Thymus (tissue), 11 donors: Measurements from ENCODE around the gene CCNH. TPM values are rescaled to one million over a fixed set of nuclear protein-coding genes. Genes with fewer than 3 reads are reported as not detected.

Experiments used
- DNase-seq, 9 donors: peaks; one replicate each; pipeline ENCODE4 v3.0.0-alpha.2; 2013; ENCODE audit warnings: low spot score in 9 of 9, low read depth in 6 of 9, missing footprints in 1 of 9
- H3K27ac ChIP-seq, 2 donors: one replicate each; pipeline ENCODE4 v1.5.1; 2013; ENCODE audit warnings: control low read depth in 1 of 2, low read depth in 1 of 2, low read length in 1 of 2, mild to moderate bottlenecking in 1 of 2, moderate library complexity in 1 of 2
- H3K27me3 ChIP-seq, 2 donors: one replicate each; pipeline ENCODE4 v1.5.1; 2013; ENCODE audit warnings: low read length in 1 of 2; ENCODE audit not compliant: control insufficient read depth in 2 of 2, insufficient read depth in 1 of 2
- H3K36me3 ChIP-seq, 2 donors: one replicate each; pipeline ENCODE4 v1.5.1; 2013; ENCODE audit warnings: low read length in 1 of 2, mild to moderate bottlenecking in 1 of 2, moderate library complexity in 1 of 2; ENCODE audit not compliant: control insufficient read depth in 2 of 2, insufficient read depth in 2 of 2
- H3K4me1 ChIP-seq, 2 donors: one replicate each; pipeline ENCODE4 v1.5.1; 2013; ENCODE audit warnings: low read length in 2 of 2; ENCODE audit not compliant: control insufficient read depth in 2 of 2, insufficient read depth in 2 of 2
- H3K4me3 ChIP-seq, 2 donors: one replicate each; pipeline ENCODE4 v1.5.1; 2013; ENCODE audit warnings: low read length in 2 of 2, control low read depth in 1 of 2, mild to moderate bottlenecking in 1 of 2
- H3K9me3 ChIP-seq, 2 donors: one replicate each; pipeline ENCODE4 v1.5.1; 2013; ENCODE audit warnings: low read length in 1 of 2, mild to moderate bottlenecking in 1 of 2; ENCODE audit not compliant: control insufficient read depth in 2 of 2, insufficient read depth in 1 of 2
- WGBS: extraction: QIAGEN DNeasy Blood & Tissue Kit; methylation state at CpG from one replicate; pipeline ENCODE4 v1.1.7; 2013; 5-methylcytosine and 5-hydroxymethylcytosine counted together
- polyA plus RNA-seq: library from polyadenylated mRNA; stranded (reverse); fragments of 200-250 nt; gene quantifications from one replicate; pipeline ENCODE4 v1.2.3, GENCODE V29; 2013
- total RNA-seq: library from RNA; stranded (reverse); fragments of 120-200 nt; gene quantifications from one replicate; pipeline ENCODE4 v1.2.4, GENCODE V29; 2013
- donor health status: healthy.

The CCNH gene
- total and polyA plus RNA-seq, 2 donors: 71.3 to 96.7 TPM

DNA sequence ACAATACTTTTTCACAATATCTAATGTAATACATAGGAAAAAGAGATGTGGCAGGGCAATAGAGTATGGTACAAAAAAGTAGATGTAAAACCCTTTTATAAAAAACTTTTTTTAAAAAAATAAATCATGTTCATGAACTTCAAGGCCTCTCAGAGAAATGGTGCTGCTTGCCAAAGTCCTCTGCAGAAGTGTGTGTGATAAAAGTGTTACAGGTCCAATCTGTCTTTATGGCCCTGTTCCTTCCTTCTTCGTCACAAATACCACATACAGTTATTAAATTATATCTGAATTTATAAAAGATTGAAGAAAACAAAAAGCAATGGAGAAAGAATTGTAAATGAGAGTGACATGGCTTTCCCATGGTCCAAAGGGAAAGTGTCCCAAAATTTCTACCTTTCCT lies 21.7 kb upstream of the CCNH start:
- 96% methylated on average over 1 of the region's 1 CpG for WGBS
- Histone ChIP-seq H3K9me3 (no peaks in the 10 kb centered on the region), H3K27me3 (no peaks in the 10 kb centered on the region), H3K4me1 (no peaks in the 10 kb centered on the region), H3K36me3 (no peaks in the 10 kb centered on the region), H3K4me3 (no peak overlapping the region), H3K27ac (no peak overlapping the region)
- DNase-seq: no peak

DNA sequence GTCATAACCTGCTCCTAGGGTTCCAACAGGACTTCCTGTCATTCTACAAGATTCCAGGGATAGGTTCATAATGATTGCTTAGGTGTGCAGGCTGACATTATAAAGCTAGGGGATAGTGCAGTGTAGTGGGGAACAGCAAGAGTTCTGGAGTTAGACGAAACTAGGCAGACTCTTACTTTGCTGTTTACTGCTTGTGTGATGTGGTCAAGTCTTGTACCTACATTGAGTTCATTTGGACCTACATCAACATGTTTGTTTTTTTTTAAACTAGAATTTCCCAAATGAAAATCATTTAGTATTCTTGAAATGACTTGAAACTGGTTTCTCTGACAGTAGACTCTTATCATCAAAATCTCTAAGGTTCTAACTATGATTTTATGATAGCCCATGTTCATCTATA lies 21.2 kb upstream of the CCNH start:
- Histone ChIP-seq H3K36me3 (no peaks in the 10 kb centered on the region), H3K4me1 (no peaks in the 10 kb centered on the region), H3K9me3 (no peaks in the 10 kb centered on the region), H3K27ac (no peak overlapping the region), H3K27me3 (no peaks in the 10 kb centered on the region), H3K4me3 (no peak overlapping the region)
- no peak for DNase-seq
- 95% methylated on average over 1 of the region's 1 CpG for WGBS

DNA sequence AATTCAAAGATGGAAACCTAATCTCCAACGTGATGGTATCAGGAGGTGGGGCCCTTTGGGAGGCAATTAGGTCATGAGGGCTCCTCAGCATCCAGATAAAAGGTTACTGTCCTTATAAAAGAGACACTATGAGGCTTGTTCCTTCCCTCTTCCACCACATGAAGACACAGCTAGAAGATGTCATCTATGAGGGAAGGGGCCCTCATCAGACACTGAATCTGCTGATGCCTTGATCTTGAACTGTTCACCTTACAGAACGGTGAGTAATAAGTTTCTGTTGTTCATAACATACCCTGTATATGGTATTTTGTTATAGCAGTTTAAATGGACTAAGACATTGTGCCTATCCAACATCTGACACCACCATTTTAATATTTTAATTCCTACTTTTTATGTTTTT lies 19.7 kb upstream of the CCNH start:
- Histone ChIP-seq H3K4me1 (no peaks in the 10 kb centered on the region), H3K27me3 (no peaks in the 10 kb centered on the region), H3K27ac (no peak overlapping the region), H3K9me3 (no peaks in the 10 kb centered on the region), H3K4me3 (no peak overlapping the region), H3K36me3 (no peaks in the 10 kb centered on the region)
- no peak for DNase-seq
- 76% methylated on average over 2 of the region's 2 CpGs for WGBS

DNA sequence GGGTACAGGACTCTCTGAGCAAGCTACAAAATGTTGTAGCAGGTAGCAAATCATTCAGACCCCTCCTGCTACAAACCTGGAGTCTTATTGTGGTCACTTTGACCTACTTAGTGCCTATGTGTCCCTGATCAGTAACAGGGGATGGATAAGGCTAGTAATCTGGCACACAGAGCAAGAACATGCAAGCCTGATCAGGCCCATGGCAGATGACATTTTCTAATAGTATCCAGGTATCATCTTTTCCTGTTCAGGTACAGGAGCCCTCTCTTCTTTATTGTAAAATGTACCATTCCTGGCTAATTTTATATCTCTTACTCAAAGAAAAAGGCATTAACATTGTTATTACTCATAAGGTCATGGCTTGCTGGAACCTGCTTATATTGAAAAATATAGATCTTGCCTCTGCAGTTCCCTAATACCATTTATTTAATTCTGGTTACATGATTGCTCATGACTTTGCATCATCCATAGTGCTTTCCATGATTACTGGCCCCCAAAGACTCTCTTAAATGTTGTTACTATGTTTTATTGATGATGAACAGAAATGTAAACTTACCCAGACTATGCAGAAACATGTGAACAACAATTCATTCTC lies 18.2 kb upstream of the CCNH start:
- Histone ChIP-seq H3K4me1 (no peaks in the 10 kb centered on the region), H3K36me3 (no peaks in the 10 kb centered on the region), H3K27ac (no peak overlapping the region), H3K4me3 (no peak overlapping the region), H3K9me3 (no peaks in the 10 kb centered on the region), H3K27me3 (no peaks in the 10 kb centered on the region)
- no peak for DNase-seq

DNA sequence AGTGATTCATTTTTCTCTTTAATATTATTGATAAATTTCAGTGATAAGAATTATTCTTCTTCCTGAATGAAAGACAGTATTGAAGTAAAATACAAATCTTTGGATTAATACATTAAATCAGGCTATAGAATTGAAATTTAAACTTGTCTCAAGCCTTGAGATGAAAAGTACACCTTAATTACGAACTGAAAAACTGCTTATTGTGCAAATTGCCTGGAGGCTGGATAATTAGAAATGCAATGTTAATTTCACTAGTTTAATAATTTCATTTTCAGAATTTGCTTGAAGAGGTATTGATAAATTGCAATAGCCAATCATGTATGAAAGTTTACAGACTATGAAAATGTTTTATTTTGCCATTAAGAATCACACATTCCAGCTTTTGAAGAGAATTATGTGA lies 11.0 kb upstream of the CCNH start:
- H3K36me3 ChIP-seq: no peaks in the 10 kb centered on the region
- DNase-seq: no peak
- no peaks in the 10 kb centered on the region for H3K4me1 ChIP-seq
- H3K9me3 ChIP-seq: no peaks in the 10 kb centered on the region
- no peaks in the 10 kb centered on the region for H3K27me3 ChIP-seq
- no peak overlapping the region for H3K4me3 ChIP-seq
- 94% methylated on average over 1 of the region's 1 CpG for WGBS
- no peak overlapping the region for H3K27ac ChIP-seq

DNA sequence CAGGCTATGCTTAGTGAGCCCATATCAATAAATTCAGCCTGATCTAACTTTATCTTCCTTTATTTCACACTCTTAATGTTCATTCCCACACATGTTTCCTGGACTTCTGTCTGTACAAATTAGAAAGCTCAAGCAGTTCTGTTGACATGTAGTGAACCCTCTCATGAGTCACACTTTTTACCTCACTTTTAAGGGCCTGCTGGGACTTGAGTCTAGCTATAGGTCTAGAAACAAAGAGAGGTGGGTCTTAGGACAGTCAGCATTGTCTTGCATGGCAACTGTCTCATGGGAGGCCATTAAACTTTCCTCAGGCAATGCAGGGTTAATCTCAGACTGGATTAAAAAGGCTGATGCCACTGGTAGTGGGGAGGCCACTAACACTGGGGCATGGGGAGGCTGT lies 8.6 kb upstream of the CCNH start:
- H3K9me3 ChIP-seq: no peaks in the 10 kb centered on the region
- no peak for DNase-seq
- no peaks in the 10 kb centered on the region for H3K27me3 ChIP-seq
- H3K4me3 ChIP-seq: no peak overlapping the region
- H3K4me1 ChIP-seq: no peaks in the 10 kb centered on the region
- no peak overlapping the region for H3K27ac ChIP-seq
- no peaks in the 10 kb centered on the region for H3K36me3 ChIP-seq

DNA sequence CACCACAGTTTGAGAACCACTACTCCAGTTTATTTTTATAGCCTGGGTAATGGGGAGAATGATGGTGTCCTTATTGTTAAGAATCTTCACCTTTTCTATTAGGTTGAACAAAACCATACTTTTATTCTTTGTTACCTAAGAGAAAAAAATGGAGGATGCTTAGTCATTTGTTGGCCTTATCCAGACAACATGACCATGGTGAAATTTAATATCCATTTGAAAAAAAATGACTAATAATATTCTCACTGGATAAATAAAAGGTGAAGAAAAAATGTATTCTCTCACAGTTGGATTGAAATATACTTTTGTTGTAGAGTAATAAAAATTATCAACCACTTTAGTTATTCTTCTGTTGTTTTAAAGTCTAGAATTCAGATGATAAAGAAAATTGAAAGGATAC lies 5.8 kb upstream of the CCNH start:
- Histone ChIP-seq H3K36me3 (no peaks in the 10 kb centered on the region), H3K27ac (no peak overlapping the region), H3K4me1 (no peaks in the 10 kb centered on the region), H3K9me3 (no peaks in the 10 kb centered on the region), H3K4me3 (no peak overlapping the region), H3K27me3 (no peaks in the 10 kb centered on the region)
- no peak for DNase-seq

DNA sequence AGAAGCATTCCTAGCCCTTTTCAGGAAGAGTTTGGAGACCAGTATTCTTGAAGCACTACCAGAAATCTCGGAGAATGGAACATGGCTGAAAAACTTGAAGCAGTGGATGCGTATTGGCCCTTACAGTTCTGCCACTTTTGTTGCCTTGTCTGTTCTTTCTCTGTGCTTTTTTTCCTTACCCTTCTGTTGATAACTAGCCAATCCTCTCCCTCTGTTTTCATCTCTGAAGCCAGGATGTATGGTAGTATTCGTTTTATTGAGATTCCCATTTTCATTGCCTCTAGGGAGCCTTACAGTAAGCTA lies 564 bp upstream of the CCNH start:
- peak overlapping the region; percentile 54 to 90 for H3K27ac ChIP-seq
- WGBS: 71% methylated on average over 3 of the region's 3 CpGs

DNA sequence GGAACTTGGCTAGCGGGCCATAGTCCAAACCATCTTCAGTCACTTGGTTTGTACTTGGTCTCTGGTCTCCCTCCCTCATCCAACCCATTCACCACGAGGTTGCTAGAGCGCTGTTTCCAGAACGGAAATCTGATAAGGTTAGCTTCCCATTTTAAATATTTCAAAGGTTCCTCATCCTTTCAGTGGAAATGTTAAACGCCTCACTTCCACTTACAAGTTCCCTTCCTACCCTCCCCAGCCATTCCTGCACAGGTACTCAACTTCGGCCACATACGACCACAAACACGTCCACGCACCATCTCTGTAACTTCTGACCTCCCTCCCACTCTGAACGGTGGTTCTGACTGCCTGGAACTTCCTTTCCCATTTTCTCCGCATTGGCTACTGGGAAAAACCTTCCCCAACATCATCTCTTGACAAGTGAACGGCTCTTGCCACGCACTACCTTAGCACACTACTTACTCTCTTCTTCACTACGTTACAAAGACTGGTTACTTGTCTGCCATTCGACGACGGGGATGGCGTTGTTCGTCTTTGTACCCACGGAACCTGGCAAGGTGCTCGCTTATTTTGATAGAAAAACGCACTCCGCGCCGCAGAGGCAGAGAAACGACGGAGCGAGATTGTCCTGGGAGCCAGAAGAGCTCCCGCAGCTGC lies 629 bp downstream of the CCNH start:
- no peaks in the 10 kb centered on the region for H3K27me3 ChIP-seq
- peak in 8 of 9 donors; percentile 18 to 75 (median 46) for DNase-seq

More for the DNA sequence above, 564 bp upstream of the CCNH start:
- peak in 1 of 9 donors; percentile 6 for DNase-seq
- Histone ChIP-seq H3K27me3 (no peaks in the 10 kb centered on the region), H3K4me1 (peaks cover 0 to 4% of the 10 kb centered on the region in 2 donors), H3K9me3 (no peaks in the 10 kb centered on the region), H3K36me3 (peaks cover 0 to 23% of the 10 kb centered on the region in 2 donors), H3K4me3 (peak overlapping the region; percentile 82 to 92)

More for the DNA sequence above, 629 bp downstream of the CCNH start:
- peaks cover 0 to 4% of the 10 kb centered on the region in 2 donors for H3K4me1 ChIP-seq
- under 1% methylated on average over 29 of the region's 29 CpGs for whole genome bisulfite sequencing
- no peaks in the 10 kb centered on the region for H3K9me3 ChIP-seq
- peak overlapping the region; percentile 90 to 97 for H3K27ac ChIP-seq
- peaks cover 0 to 35% of the 10 kb centered on the region in 2 donors for H3K36me3 ChIP-seq
- H3K4me3 ChIP-seq: peak overlapping the region; percentile 82 to 92
